ENCODE measurements around the gene KATNAL2.
A peak's percentile ranks its signal among the peaks of the same experiment; 100 is the strongest.

The KATNAL2 gene

DNA sequence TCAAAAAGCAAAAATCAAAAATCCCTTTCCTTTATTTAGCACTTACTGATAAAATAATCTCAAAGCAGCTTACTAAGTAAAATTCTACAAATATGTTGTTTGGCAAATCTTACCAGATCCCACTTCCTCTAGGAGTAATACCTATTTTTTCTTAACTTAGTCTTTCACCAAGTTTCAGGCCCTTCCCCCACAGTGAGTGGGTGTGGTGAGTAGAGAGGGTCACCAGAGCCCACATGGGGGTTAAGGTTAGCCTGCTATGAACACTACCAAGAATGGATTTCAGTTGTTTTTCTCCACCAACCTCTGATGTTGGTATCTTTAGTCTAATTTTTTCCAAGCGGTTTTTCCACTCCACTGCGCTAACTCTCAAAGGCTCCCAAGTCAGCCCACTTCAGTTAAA is 23.3 kb upstream of the KATNAL2 start:
- Histone ChIP-seq H3K4me3 (ENCODE audit: low read length in 2 of 2) (no peak overlapping the region), H3K9me3 (ENCODE audit: control insufficient read depth in 2 of 2, low read length in 2 of 2) (no peaks in the 10 kb centered on the region), H3K27ac (ENCODE audit: low read length) (no peak overlapping the region), H3K27me3 (ENCODE audit: control insufficient read depth in 1 of 2, insufficient read depth in 2 of 2, low read length in 2 of 2) (no peaks in the 10 kb centered on the region), H3K9ac (ENCODE audit: low read length in 2 of 2) (no peak overlapping the region), H3K4me1 (ENCODE audit: control insufficient read depth, insufficient read depth, low read length) (no peaks in the 10 kb centered on the region), H3K36me3 (ENCODE audit: control insufficient read depth in 2 of 2, insufficient read depth in 2 of 2, low read length in 2 of 2) (peaks cover 7 to 13% of the 10 kb centered on the region in 2 donors)

DNA sequence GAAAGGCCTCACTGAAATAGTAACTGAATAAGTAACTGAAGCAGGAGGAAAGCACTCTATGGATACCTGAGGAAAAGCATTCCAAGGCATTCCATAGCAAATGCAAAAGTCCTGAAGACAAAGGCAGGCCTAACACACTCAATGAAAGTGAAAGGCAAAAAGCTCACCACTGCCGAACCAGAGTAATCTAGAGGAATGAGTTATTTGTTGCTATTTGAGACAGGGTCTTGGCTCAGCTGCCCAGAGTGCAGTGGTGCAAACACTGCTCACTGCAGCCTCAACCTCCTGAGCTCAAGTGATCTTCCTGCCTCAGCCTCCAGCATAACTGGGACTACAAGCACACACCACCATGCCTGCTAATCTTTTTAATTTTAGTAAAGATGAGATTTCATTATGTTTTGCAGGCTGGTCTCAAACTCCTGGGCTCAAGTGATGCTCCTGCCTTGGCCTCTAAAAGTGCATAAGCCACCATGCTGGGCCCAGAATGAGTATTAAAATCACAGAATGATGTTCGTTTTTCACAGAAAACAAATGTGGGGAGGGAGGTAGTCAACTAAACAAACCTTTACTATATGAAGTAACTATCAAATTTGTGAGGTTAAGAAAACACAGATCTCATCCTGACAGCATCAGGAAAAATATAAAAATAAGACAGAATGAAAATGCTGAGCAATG is 18.0 kb upstream of the KATNAL2 start:
- H3K9me3 ChIP-seq (ENCODE audit: control insufficient read depth in 2 of 2, low read length in 2 of 2), result no peaks in the 10 kb centered on the region
- H3K36me3 ChIP-seq (ENCODE audit: control insufficient read depth in 2 of 2, insufficient read depth in 2 of 2, low read length in 2 of 2), result no peaks in the 10 kb centered on the region
- H3K27me3 ChIP-seq (ENCODE audit: control insufficient read depth in 1 of 2, insufficient read depth in 2 of 2, low read length in 2 of 2), result no peaks in the 10 kb centered on the region
- H3K4me1 ChIP-seq (ENCODE audit: control insufficient read depth, insufficient read depth, low read length), result no peaks in the 10 kb centered on the region
- H3K4me3 ChIP-seq (ENCODE audit: low read length in 2 of 2), result no peak overlapping the region
- no peak overlapping the region for H3K9ac ChIP-seq (ENCODE audit: low read length in 2 of 2)
- H3K27ac ChIP-seq (ENCODE audit: low read length), result no peak overlapping the region

DNA sequence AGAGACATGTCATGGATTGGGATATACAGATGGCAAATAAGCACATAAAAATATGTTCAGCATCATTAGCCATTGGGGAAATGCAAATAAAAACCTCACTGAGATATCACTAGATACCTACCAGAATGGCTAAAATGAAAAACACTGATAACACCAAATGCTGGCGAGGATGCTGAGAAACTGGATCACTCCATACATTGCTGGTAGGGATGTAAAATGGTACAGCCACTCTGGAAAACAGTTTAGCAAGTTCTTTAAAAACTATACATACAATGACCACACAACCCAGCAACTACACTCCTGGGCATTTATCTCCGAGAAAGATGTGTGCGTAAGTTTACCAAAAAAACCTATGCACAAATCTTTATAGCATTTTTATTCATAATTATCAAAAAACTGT is 14.0 kb upstream of the KATNAL2 start:
- H3K27me3 ChIP-seq (ENCODE audit: control insufficient read depth in 1 of 2, insufficient read depth in 2 of 2, low read length in 2 of 2), result no peaks in the 10 kb centered on the region
- H3K4me1 ChIP-seq (ENCODE audit: control insufficient read depth, insufficient read depth, low read length), result no peaks in the 10 kb centered on the region
- no peak overlapping the region for H3K27ac ChIP-seq (ENCODE audit: low read length)
- no peaks in the 10 kb centered on the region for H3K36me3 ChIP-seq (ENCODE audit: control insufficient read depth in 2 of 2, insufficient read depth in 2 of 2, low read length in 2 of 2)
- H3K4me3 ChIP-seq (ENCODE audit: low read length in 2 of 2), result no peak overlapping the region
- H3K9me3 ChIP-seq (ENCODE audit: control insufficient read depth in 2 of 2, low read length in 2 of 2), result no peaks in the 10 kb centered on the region
- no peak overlapping the region for H3K9ac ChIP-seq (ENCODE audit: low read length in 2 of 2)

DNA sequence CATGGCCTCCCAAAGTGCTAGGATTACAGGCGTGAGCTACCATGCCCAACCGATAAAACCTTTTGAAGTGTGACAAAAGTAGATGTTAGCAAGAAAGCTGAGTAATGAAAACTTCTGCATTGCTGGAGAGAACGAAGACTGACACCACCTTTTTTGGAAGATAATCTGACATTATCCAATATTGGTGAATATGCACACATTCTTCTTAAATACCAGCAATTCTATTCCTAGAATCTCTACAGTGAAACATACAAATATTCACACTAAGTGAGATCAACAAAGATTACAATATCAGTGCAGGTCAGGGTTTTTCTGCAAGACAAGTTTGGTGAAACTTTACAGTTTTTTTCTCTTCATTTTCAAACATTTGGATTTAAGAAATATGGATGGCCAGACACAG is 7.9 kb upstream of the KATNAL2 start:
- Histone ChIP-seq H3K27ac (ENCODE audit: low read length) (no peak overlapping the region), H3K4me1 (ENCODE audit: control insufficient read depth, insufficient read depth, low read length) (peaks cover 3% of the 10 kb centered on the region), H3K36me3 (ENCODE audit: control insufficient read depth in 2 of 2, insufficient read depth in 2 of 2, low read length in 2 of 2) (no peaks in the 10 kb centered on the region), H3K27me3 (ENCODE audit: control insufficient read depth in 1 of 2, insufficient read depth in 2 of 2, low read length in 2 of 2) (no peaks in the 10 kb centered on the region), H3K9me3 (ENCODE audit: control insufficient read depth in 2 of 2, low read length in 2 of 2) (no peaks in the 10 kb centered on the region), H3K9ac (ENCODE audit: low read length in 2 of 2) (no peak overlapping the region), H3K4me3 (ENCODE audit: low read length in 2 of 2) (no peak overlapping the region)

DNA sequence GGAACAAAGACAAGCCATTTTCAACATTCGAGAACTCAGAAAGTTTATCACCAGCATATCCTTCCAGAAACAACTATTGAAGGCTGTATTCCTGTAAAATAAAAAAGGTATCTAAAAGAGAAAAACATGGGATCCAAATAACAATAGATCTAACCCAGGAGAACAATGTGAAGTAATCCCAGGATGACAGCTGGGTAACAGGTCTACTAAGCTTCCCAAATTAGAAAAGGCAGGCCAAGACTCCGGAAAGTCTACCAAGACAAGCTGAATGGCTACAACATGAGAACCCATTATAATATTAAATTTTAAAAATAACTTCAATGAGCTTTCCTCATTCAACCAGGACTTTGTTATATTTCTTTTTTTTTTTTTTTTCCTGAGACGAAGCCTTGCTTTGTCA is 6.5 kb upstream of the KATNAL2 start:
- H3K27me3 ChIP-seq (ENCODE audit: control insufficient read depth in 1 of 2, insufficient read depth in 2 of 2, low read length in 2 of 2), result no peaks in the 10 kb centered on the region
- no peak overlapping the region for H3K9ac ChIP-seq (ENCODE audit: low read length in 2 of 2)
- H3K36me3 ChIP-seq (ENCODE audit: control insufficient read depth in 2 of 2, insufficient read depth in 2 of 2, low read length in 2 of 2), result no peaks in the 10 kb centered on the region
- H3K27ac ChIP-seq (ENCODE audit: low read length), result no peak overlapping the region
- peaks cover 6% of the 10 kb centered on the region for H3K4me1 ChIP-seq (ENCODE audit: control insufficient read depth, insufficient read depth, low read length)
- H3K9me3 ChIP-seq (ENCODE audit: control insufficient read depth in 2 of 2, low read length in 2 of 2), result no peaks in the 10 kb centered on the region
- no peak overlapping the region for H3K4me3 ChIP-seq (ENCODE audit: low read length in 2 of 2)

DNA sequence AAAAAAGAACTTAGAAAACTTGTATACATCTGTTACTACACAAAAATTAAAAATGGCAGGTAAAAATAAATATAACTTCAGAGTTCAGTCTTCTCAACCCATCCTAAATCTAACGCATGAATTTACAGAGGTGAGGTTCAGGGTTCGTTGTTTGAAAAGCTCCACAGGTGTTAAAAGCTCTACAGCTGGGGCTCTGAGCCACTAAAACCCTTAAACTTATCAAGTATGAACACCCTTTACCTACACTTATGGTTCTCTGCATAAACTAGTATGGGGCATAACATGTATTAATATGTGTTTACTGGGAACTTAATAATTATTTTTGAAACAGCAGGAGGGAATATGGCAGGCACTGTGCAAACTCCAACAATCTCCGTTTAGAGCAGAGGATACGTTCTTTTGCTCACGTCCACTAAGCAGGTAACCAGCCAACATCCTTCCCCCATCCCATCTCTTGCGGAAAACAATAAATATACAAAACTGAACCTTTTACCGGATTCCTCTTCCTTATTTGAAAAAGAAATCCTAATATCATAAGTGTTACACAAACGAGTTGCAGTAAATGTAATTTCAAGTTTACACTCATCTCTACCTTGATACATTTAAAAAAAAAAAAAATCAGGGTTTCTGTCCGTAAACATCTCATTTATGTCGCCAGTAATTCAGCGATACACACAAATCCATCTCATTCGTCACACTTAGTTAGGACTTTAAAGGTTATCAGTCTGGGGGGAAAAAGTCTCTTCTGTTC is 1.4 kb upstream of the KATNAL2 start:
- peak overlapping the region; percentile 90 to 91 for H3K4me3 ChIP-seq (ENCODE audit: low read length in 2 of 2)
- H3K27me3 ChIP-seq (ENCODE audit: control insufficient read depth in 1 of 2, insufficient read depth in 2 of 2, low read length in 2 of 2), result no peaks in the 10 kb centered on the region
- H3K36me3 ChIP-seq (ENCODE audit: control insufficient read depth in 2 of 2, insufficient read depth in 2 of 2, low read length in 2 of 2), result no peaks in the 10 kb centered on the region
- no peaks in the 10 kb centered on the region for H3K9me3 ChIP-seq (ENCODE audit: control insufficient read depth in 2 of 2, low read length in 2 of 2)
- H3K27ac ChIP-seq (ENCODE audit: low read length), result no peak overlapping the region
- H3K9ac ChIP-seq (ENCODE audit: low read length in 2 of 2), result peak overlapping the region; percentile 82 to 90
- H3K4me1 ChIP-seq (ENCODE audit: control insufficient read depth, insufficient read depth, low read length), result peaks cover 15% of the 10 kb centered on the region

DNA sequence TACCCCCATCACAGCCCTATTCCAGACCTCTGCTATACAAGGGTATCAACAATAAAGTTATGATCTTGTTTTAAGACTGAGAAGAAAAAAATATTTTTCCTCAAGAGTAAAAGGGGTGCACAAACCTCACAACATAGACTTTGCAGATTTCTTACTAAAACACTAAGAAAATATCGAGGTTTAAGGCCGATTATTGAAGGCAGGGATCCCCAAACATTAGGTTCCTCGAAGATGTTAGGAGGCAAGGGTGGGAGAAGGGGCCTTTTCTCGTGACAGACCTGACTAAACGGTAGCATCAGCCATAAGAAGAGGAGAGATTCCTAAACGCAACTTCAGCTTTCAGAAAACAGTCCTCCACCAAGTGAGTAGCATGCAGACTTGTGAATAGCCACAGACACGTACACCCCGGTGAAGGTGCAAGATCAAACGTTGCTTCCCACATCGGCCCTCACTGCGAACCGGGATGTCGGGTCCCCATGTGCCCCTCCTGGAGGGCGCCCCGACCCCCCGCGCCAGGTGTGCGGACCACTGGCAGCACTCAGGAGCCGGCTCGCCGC is 773 bp upstream of the KATNAL2 start:
- Histone ChIP-seq H3K9ac (ENCODE audit: low read length in 2 of 2) (peak overlapping the region; percentile 82 to 90), H3K4me1 (ENCODE audit: control insufficient read depth, insufficient read depth, low read length) (peaks cover 15% of the 10 kb centered on the region), H3K27me3 (ENCODE audit: control insufficient read depth in 1 of 2, insufficient read depth in 2 of 2, low read length in 2 of 2) (no peaks in the 10 kb centered on the region), H3K4me3 (ENCODE audit: low read length in 2 of 2) (peak overlapping the region; percentile 90 to 91), H3K27ac (ENCODE audit: low read length) (peak overlapping the region; percentile 70), H3K9me3 (ENCODE audit: control insufficient read depth in 2 of 2, low read length in 2 of 2) (no peaks in the 10 kb centered on the region), H3K36me3 (ENCODE audit: control insufficient read depth in 2 of 2, insufficient read depth in 2 of 2, low read length in 2 of 2) (no peaks in the 10 kb centered on the region)

DNA sequence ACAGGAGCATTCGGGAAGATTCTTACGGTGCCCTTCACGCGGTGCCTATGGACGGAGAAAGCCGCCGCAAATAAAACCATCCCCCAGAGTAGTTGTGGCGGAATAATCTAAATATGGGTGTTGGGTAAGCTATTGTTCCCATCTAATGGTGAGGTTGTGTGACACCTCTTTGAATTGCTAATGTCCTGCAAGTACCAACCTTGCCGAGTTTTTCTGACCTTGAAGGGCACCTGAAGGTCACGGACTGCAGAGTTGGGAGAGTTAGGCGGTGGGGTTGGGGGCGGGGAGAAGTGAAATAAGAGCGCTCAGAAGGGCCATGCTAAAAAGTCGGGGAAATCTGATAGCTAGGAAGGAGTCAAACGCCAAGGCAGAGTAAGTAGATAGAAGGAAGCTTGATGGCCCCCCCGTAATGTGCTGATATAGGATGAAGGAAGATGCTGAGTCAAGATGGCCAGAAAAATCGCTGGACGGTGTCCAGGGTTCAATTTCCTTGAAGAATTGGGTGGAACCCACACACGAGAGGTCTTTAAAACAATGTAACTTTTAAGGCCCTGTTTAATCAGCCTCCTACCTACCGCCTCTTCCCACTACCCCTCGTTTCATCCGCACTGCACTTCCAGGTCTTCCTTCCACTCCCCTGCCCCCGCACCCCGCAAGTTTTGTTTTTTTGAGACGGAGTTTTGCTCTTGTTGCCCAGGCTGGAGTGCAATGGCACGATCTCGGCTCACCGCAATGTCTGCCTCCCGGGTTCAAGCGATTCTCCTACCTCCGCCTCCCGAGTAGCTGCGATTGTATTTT is 600 bp downstream of the KATNAL2 start:
- Histone ChIP-seq H3K36me3 (ENCODE audit: control insufficient read depth in 2 of 2, insufficient read depth in 2 of 2, low read length in 2 of 2) (no peaks in the 10 kb centered on the region), H3K27me3 (ENCODE audit: control insufficient read depth in 1 of 2, insufficient read depth in 2 of 2, low read length in 2 of 2) (no peaks in the 10 kb centered on the region), H3K4me1 (ENCODE audit: control insufficient read depth, insufficient read depth, low read length) (peaks cover 15% of the 10 kb centered on the region), H3K9me3 (ENCODE audit: control insufficient read depth in 2 of 2, low read length in 2 of 2) (no peaks in the 10 kb centered on the region), H3K27ac (ENCODE audit: low read length) (peak overlapping the region; percentile 70), H3K9ac (ENCODE audit: low read length in 2 of 2) (peak overlapping the region; percentile 82 to 86), H3K4me3 (ENCODE audit: low read length in 2 of 2) (peak overlapping the region; percentile 88 to 91)

DNA sequence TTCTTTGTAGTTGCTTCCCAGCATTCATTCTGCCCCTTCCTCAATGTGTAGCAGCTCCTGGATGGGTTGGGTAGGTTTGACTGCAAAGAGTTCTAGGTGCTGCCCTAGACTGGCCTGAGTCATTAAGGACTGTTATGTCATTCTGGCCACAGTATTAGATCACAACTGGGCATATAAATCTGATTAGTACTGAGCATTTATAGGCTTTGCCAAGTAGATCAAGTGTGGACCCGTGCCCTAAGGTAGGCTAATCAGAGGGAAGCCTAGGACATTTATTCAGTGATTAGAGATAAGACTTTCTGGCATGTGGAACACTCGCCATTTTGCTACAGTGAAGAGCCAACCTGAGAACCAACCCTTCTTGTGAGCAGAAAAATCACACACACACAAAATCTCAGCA is 2.7 kb downstream of the KATNAL2 start:
- H3K27ac ChIP-seq (ENCODE audit: low read length), result no peak overlapping the region
- H3K27me3 ChIP-seq (ENCODE audit: control insufficient read depth in 1 of 2, insufficient read depth in 2 of 2, low read length in 2 of 2), result no peaks in the 10 kb centered on the region
- no peak overlapping the region for H3K4me3 ChIP-seq (ENCODE audit: low read length in 2 of 2)
- no peak overlapping the region for H3K9ac ChIP-seq (ENCODE audit: low read length in 2 of 2)
- H3K4me1 ChIP-seq (ENCODE audit: control insufficient read depth, insufficient read depth, low read length), result peaks cover 11% of the 10 kb centered on the region
- no peaks in the 10 kb centered on the region for H3K9me3 ChIP-seq (ENCODE audit: control insufficient read depth in 2 of 2, low read length in 2 of 2)
- no peaks in the 10 kb centered on the region for H3K36me3 ChIP-seq (ENCODE audit: control insufficient read depth in 2 of 2, insufficient read depth in 2 of 2, low read length in 2 of 2)

DNA sequence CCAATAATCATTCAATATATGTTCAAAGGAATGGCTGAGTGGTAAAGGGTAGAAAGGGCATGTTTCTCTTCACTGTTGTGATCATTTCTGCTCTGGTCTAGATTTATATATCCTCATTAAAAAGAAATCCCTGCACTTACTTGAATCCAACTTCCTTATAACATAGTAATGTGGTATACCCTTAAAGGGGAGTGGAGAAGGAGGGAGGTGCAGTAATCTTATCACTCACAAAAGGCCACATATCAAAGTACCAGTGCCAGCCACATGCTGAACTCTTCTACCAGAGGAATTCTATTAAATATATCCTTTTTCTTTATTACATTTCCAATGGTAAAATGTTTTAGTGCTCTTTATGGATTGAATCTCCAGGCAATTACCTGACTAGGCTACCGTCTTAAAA is 3.3 kb downstream of the KATNAL2 start:
- H3K27ac ChIP-seq (ENCODE audit: low read length), result no peak overlapping the region
- H3K4me1 ChIP-seq (ENCODE audit: control insufficient read depth, insufficient read depth, low read length), result peaks cover 11% of the 10 kb centered on the region
- H3K9ac ChIP-seq (ENCODE audit: low read length in 2 of 2), result no peak overlapping the region

More for the DNA sequence above, 3.3 kb downstream of the KATNAL2 start:
- Histone ChIP-seq H3K4me3 (ENCODE audit: low read length in 2 of 2) (no peak overlapping the region), H3K27me3 (ENCODE audit: control insufficient read depth in 1 of 2, insufficient read depth in 2 of 2, low read length in 2 of 2) (no peaks in the 10 kb centered on the region), H3K36me3 (ENCODE audit: control insufficient read depth in 2 of 2, insufficient read depth in 2 of 2, low read length in 2 of 2) (no peaks in the 10 kb centered on the region), H3K9me3 (ENCODE audit: control insufficient read depth in 2 of 2, low read length in 2 of 2) (no peaks in the 10 kb centered on the region)
